GM23248 (cell line): ENCODE results near the gene PPDPF. TPM values are rescaled to one million over a fixed set of nuclear protein-coding genes. Genes with fewer than 3 reads are reported as not detected.

Experiments used
- DNase-seq: peaks from one replicate; pipeline ENCODE4 v3.0.0-alpha.2; 2015
- H2AFZ ChIP-seq: fragments of 200-600 bp; sonication (generic); 2 replicates; pipeline ENCODE4 v1.6.1; 2016; ENCODE audit warnings: antibody characterized with exemption
- H3F3A ChIP-seq: fragments of 200-600 bp; sonication (generic); 2 replicates; pipeline ENCODE4 v1.6.1; 2016; ENCODE audit warnings: mild to moderate bottlenecking, antibody characterized with exemption, mixed run types; ENCODE audit not compliant: insufficient read depth
- H3K27ac ChIP-seq: fragments of 200-600 bp; sonication (generic); 2 replicates; pipeline ENCODE4 v1.5.1; 2016; ENCODE audit warnings: mild to moderate bottlenecking
- H3K27me3 ChIP-seq: fragments of 200-600 bp; sonication (generic); replicated peaks from 2 replicates; pipeline ENCODE4 v1.6.1; 2016; ENCODE audit warnings: mild to moderate bottlenecking; ENCODE audit not compliant: insufficient read depth
- H3K36me3 ChIP-seq: fragments of 200-600 bp; sonication (generic); 2 replicates; pipeline ENCODE4 v1.6.1; 2016; ENCODE audit warnings: low read depth, mild to moderate bottlenecking
- H3K4me1 ChIP-seq: fragments of 200-600 bp; sonication (generic); 2 replicates; pipeline ENCODE4 v1.6.1; 2016; ENCODE audit warnings: mild to moderate bottlenecking; ENCODE audit not compliant: insufficient read depth
- H3K4me2 ChIP-seq: fragments of 200-600 bp; sonication (generic); one replicate; pipeline ENCODE4 v1.6.1; 2016; ENCODE audit warnings: mild to moderate bottlenecking; ENCODE audit not compliant: unreplicated experiment
- H3K4me3 ChIP-seq: fragments of 200-600 bp; sonication (generic); 2 replicates; pipeline ENCODE4 v1.5.1; 2016; ENCODE audit warnings: mild to moderate bottlenecking
- H3K79me2 ChIP-seq: fragments of 200-600 bp; sonication (generic); 2 replicates; pipeline ENCODE4 v1.6.1; 2016; ENCODE audit warnings: mild to moderate bottlenecking; ENCODE audit not compliant: insufficient read depth
- H3K9ac ChIP-seq: fragments of 200-600 bp; sonication (generic); 2 replicates; pipeline ENCODE4 v1.6.1; 2016; ENCODE audit warnings: mild to moderate bottlenecking
- H3K9me2 ChIP-seq: fragments of 200-600 bp; sonication (generic); 2 replicates; pipeline ENCODE4 v1.6.1; 2016; ENCODE audit warnings: mixed run types, mild to moderate bottlenecking, moderate library complexity; ENCODE audit not compliant: insufficient read depth
- H3K9me3 ChIP-seq: fragments of 200-600 bp; sonication (generic); one replicate; pipeline ENCODE4 v1.6.1; 2017; ENCODE audit warnings: low read depth
- H4K20me1 ChIP-seq: fragments of 200-600 bp; sonication (generic); 2 replicates; pipeline ENCODE4 v1.6.0; 2016; ENCODE audit not compliant: insufficient read depth
- EZH2 ChIP-seq: fragments of 200-600 bp; sonication (generic); IDR thresholded peaks from 2 replicates; pipeline ENCODE4 v1.6.1; 2018; ENCODE audit warnings: antibody characterized with exemption, mild to moderate bottlenecking; ENCODE audit not compliant: insufficient read depth, poor library complexity, severe bottlenecking
- EZH2phosphoT487 ChIP-seq: fragments of 200-600 bp; sonication (generic); IDR thresholded peaks from 2 replicates; pipeline ENCODE4 v1.6.1; 2018; ENCODE audit warnings: antibody characterized with exemption, moderate library complexity, mild to moderate bottlenecking, low read depth; ENCODE audit not compliant: insufficient read depth
- WGBS, 2 experiments: methylation state at CpG; one replicate each; pipeline ENCODE4 v1.1.6; 2015 to 2017; ENCODE audit warnings: low lambda C conversion rate in 2 of 2, low coverage in 1 of 2; ENCODE audit errors: missing lambda C conversion rate in 2 of 2; 5-methylcytosine and 5-hydroxymethylcytosine counted together
- in situ Hi-C: fragments of 300-500 bp; cut with MboI; formaldehyde crosslinking; loops from 2 replicates; pipeline ENCODE4 v1.15.0; 2020
- polyA plus RNA-seq: library from polyadenylated mRNA; unstranded; fragments of >200 nt; fragmentation: Nextera tagmentation; extraction: Ambion mirVana; gene quantifications from 2 replicates; pipeline ENCODE4 v1.2.1, GENCODE V29; 2016
- total RNA-seq: library from RNA; depleted of rRNA; stranded (reverse); fragments of >200 nt; shearing (Covaris generic); gene quantifications from 2 replicates; pipeline ENCODE4 v1.2.3, GENCODE V29; 2014

PPDPF gene
- total and polyA plus RNA-seq, 2 experiments from 2014 or later = 170 to 236 TPM

DNA sequence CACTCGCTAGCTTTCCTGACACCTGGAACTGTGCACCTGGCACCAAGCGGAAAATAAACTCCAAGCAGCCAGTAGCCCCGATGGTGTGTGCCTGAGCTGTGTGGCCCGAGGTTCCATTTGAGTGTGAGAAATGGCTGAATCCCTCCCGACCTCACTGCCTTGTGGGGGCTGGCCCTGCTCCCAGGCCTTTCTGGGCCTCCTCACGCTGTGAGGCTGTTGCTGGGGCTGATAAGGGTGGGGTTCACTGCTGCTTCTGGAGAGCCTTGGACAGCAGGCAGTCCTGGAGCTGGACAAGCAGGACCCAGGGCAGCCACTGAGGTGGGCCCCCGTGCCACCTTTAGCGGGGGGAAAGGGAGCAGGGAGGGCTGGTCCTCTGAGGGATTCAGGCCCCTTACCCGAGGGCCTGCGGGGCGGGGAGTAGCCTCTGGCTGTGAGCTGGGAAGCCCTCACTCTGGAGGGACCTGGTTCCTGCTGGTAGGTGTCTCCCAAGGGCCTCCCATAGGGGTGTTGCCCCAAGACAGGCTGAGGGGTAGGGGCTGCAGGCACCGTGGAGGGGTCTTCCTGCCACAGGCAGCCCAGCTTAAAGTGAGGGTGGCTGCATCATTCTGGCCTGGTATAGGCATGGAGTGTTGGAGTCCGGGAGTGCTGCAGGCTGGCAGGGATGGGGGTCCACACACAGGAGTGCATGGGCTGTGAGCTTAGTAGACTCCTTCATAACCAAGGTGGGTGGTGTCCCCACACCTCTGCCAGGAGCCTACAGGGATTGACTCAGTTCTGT is 1.7 kb downstream of the PPDPF start:
- Histone ChIP-seq H3K9me2 (no peaks in the 10 kb centered on the region), H4K20me1 (peaks cover 4% of the 10 kb centered on the region; the same call in 1 of the 2 replicates), H3K27ac (no peak overlapping the region), H3K36me3 (0 out of 2 replicates have a peak, but pooled peaks cover 4% of the 10 kb centered on the region), H3K9me3 (no peaks in the 10 kb centered on the region), H3K9ac (peak overlapping the region; percentile 95; the same call in 1 of the 2 replicates), H3K4me3 (peak overlapping the region; percentile 83), H2AFZ (no peak overlapping the region), H3F3A (peaks cover 36% of the 10 kb centered on the region), H3K4me1 (0 out of 2 replicates have a peak, but pooled peaks cover 2% of the 10 kb centered on the region), H3K27me3 (no peaks in the 10 kb centered on the region), H3K79me2 (peaks cover 8% of the 10 kb centered on the region), H3K4me2 (peak overlapping the region; percentile 78)
- in situ Hi-C loops = no loop called here
- DNase-seq = no peak
- TF ChIP-seq EZH2 (no peak), EZH2phosphoT487 (no peak)
- 67 to 71% methylated on average over 13 of the region's 13 CpGs for WGBS, 2 experiments

DNA sequence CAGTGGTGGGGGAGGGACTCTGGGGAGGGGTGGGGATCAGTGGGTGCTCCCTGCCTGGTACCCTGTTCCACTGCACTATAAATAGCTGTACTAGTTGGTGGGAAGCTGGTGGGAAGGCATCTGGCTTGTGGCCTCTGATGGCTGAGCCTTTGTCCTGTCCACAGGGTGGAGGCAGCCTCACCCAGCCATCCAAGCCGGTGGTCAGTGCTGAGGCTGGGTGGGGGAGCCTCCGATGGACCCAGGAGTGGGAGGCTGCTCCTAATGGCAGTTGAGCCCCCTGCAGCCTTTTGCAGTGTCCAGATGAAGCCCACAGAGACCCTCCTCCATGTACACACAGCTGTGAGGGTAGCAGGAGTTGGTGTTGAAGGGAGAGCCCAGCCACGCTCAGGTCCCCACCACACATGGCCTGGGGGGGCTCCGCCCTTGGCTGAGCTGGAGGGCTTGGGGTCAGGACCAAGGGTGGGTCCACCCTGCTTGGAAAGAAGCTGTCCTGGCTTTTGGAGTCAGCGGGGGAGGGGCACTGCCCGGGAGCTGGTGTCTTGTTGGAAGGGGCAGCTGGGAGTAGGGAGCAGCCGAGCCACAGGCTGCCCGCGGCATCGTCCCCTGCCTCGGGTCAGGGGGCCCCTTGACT is 2.5 kb downstream of the PPDPF start:
- H3K36me3 ChIP-seq = 0 out of 2 replicates have a peak, but pooled peaks cover 4% of the 10 kb centered on the region
- H3K27me3 ChIP-seq = no peaks in the 10 kb centered on the region
- no peak for TF ChIP-seq EZH2phosphoT487
- H3K9me3 ChIP-seq = no peaks in the 10 kb centered on the region
- H3K27ac ChIP-seq = no peak overlapping the region
- H4K20me1 ChIP-seq = peaks cover 4% of the 10 kb centered on the region; the same call in 1 of the 2 replicates
- no peaks in the 10 kb centered on the region for H3K9me2 ChIP-seq
- peaks cover 8% of the 10 kb centered on the region for H3K79me2 ChIP-seq
- no peak overlapping the region for H3K4me2 ChIP-seq
- 0 out of 2 replicates have a peak, but pooled peaks cover 2% of the 10 kb centered on the region for H3K4me1 ChIP-seq
- no peak overlapping the region for H3K9ac ChIP-seq
- no peak overlapping the region for H2AFZ ChIP-seq
- DNase-seq = no peak
- H3F3A ChIP-seq = peaks cover 44% of the 10 kb centered on the region
- in situ Hi-C loops = no loop called here
- H3K4me3 ChIP-seq = no peak overlapping the region
- WGBS, 2 experiments = 99% methylated on average over 8 to 9 of the region's 11 CpGs

DNA sequence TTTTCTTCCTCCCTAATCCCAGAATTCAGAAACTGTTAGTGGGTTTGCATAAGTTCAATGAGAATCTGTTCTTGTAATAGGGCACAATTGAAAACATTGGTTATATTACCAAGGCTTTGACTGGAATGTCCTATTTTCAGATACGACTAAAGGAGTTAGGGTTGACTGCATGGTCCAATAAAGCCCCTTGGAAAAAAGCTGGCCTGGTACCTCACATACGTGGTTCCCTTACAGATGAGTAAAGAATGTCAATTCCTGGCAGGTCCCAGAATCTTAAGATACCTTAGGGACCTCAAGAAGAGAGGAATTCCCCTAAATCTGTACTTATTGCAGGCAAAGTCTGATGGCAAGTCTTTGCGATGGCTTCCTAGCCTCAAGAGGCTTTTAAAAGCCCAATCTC is 4.6 kb downstream of the PPDPF start:
- no peak overlapping the region for H3K4me2 ChIP-seq
- H4K20me1 ChIP-seq = peaks cover 4% of the 10 kb centered on the region; the same call in 1 of the 2 replicates
- no peak for DNase-seq
- TF ChIP-seq EZH2 (no peak), EZH2phosphoT487 (no peak)
- no peaks in the 10 kb centered on the region for H3K9me2 ChIP-seq
- peaks cover 45% of the 10 kb centered on the region for H3F3A ChIP-seq
- H3K36me3 ChIP-seq = 0 out of 2 replicates have a peak, but pooled peaks cover 4% of the 10 kb centered on the region
- H2AFZ ChIP-seq = no peak overlapping the region
- H3K27ac ChIP-seq = no peak overlapping the region
- H3K27me3 ChIP-seq = no peaks in the 10 kb centered on the region
- 53 to 54% methylated on average over 3 of the region's 3 CpGs for WGBS, 2 experiments
- peaks cover 8% of the 10 kb centered on the region for H3K79me2 ChIP-seq
- no peak overlapping the region for H3K9ac ChIP-seq
- in situ Hi-C loops = no loop called here
- no peak overlapping the region for H3K4me3 ChIP-seq
- H3K4me1 ChIP-seq = 0 out of 2 replicates have a peak, but pooled peaks cover 2% of the 10 kb centered on the region
- no peaks in the 10 kb centered on the region for H3K9me3 ChIP-seq

DNA sequence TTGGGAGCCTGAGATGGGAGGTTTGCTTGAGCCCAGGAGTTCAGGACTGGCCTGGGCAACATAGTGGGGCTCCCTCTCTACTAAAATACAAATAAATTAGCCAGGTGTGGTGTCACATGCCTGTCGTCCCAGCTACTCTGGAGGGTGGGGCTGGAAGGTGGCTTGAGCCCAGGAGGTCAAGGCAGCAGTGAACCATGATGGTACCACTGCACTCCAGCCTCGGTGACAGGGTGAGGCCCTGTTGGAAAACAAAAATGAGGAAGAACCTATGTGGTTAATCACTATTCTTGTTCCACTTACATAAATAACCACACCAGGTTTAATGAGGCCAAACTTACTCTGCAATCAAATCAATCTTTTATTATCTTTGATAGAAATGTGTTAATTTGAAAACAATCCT is 5.4 kb downstream of the PPDPF start:
- peaks cover 4% of the 10 kb centered on the region; the same call in 1 of the 2 replicates for H4K20me1 ChIP-seq
- H3K9me2 ChIP-seq = no peaks in the 10 kb centered on the region
- peaks cover 45% of the 10 kb centered on the region for H3F3A ChIP-seq
- in situ Hi-C loops = no loop called here
- H3K9me3 ChIP-seq = no peaks in the 10 kb centered on the region
- no peak for DNase-seq
- 0 out of 2 replicates have a peak, but pooled peaks cover 4% of the 10 kb centered on the region for H3K36me3 ChIP-seq
- peaks cover 7% of the 10 kb centered on the region for H3K79me2 ChIP-seq
- 50 to 51% methylated on average over 2 of the region's 2 CpGs for WGBS, 2 experiments
- H3K27me3 ChIP-seq = no peaks in the 10 kb centered on the region
- TF ChIP-seq EZH2phosphoT487 = no peak
- no peak for TF ChIP-seq EZH2
- H3K4me3 ChIP-seq = no peak overlapping the region
- 0 out of 2 replicates have a peak, but pooled peaks cover 2% of the 10 kb centered on the region for H3K4me1 ChIP-seq
- H3K4me2 ChIP-seq = no peak overlapping the region
- no peak overlapping the region for H3K27ac ChIP-seq
- H3K9ac ChIP-seq = no peak overlapping the region
- H2AFZ ChIP-seq = no peak overlapping the region
